Measurements from ENCODE around the gene MED9.

DNA sequence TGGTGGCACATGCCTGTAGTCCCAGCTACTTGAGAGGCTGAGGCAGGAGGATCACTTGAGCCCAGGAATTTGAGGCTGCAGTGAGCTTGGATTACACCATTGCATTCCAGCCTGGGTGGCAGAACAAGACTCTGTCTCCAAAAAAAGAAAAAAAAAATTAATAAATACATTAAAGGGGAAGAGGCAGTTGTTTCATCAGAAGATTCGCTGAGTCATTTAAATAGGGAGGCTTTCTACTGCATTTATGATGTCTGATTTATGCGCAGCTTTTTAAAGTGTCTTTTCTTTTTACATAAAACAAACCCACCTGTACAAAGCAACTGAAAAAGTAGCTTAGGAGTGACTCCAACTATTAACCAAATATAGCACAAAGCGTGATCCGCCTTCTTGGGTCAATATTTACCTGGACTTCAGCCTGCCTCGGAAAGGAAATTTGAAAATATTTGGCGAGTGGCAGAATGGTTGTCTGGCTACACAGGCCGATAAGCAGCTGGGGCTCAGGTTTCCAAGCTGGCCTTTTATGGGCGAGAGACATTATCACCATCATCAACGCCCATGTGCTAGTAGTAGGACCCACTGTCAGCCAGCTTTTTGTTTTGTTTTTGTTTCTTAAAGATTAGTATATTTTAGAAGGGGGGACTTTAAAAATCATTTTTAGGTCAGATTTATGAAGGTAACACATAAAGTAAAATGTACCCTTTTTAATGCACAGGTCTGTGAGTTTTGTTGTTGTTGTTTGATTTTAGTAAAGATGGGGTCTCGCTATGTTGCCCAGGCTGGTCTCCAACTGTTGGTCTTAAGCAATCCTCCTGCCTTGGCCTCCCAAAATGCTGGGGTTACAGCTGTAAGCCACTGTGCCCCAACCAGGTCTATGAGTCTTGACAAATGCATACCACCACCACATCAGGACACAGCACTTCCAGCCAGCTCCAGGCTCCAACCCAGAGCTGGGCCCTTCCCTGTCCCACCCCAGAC, 61.9 kb downstream of the MED9 start:
- TF ChIP-seq POLR2AphosphoS5 (IDR thresholded peaks at IDR 0.05; ENCODE audit: low read depth, low read length) (no peak), RXRA (IDR thresholded peaks at IDR 0.05; ENCODE audit: borderline replicate concordance, low read depth) (no peak), MXI1 (IDR thresholded peaks at IDR 0.05; ENCODE audit: low read depth, low read length) (no peak), EP300 (IDR thresholded peaks at IDR 0.05; ENCODE audit: borderline replicate concordance in 1 of 2, low read depth in 1 of 2, low read length in 1 of 2) (no peak), CHD2 (IDR thresholded peaks at IDR 0.05; ENCODE audit: low read length, partially characterized antibody) (no peak)
- TF ChIP-seq, protein P1, sequence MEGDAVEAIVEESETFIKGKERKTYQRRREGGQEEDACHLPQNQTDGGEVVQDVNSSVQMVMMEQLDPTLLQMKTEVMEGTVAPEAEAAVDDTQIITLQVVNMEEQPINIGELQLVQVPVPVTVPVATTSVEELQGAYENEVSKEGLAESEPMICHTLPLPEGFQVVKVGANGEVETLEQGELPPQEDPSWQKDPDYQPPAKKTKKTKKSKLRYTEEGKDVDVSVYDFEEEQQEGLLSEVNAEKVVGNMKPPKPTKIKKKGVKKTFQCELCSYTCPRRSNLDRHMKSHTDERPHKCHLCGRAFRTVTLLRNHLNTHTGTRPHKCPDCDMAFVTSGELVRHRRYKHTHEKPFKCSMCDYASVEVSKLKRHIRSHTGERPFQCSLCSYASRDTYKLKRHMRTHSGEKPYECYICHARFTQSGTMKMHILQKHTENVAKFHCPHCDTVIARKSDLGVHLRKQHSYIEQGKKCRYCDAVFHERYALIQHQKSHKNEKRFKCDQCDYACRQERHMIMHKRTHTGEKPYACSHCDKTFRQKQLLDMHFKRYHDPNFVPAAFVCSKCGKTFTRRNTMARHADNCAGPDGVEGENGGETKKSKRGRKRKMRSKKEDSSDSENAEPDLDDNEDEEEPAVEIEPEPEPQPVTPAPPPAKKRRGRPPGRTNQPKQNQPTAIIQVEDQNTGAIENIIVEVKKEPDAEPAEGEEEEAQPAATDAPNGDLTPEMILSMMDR (IDR thresholded peaks at IDR 0.05) = no peak
